Fibroblast of skin of scalp (primary cell): ENCODE measurements around the gene GALNTL6.

Experiments
- DNase-seq: peaks from one replicate; pipeline ENCODE4 v3.0.0-alpha.2; 2013

Gene GALNTL6

GRCh38 chr4:171880136-171880535 lies 66.9 kb downstream of the GALNTL6 start:
- peak; percentile 85 for DNase-seq

GRCh38 chr4:171889681-171890080 lies 76.5 kb downstream of the GALNTL6 start:
- DNase-seq: no peak

GRCh38 chr4:171891038-171891437 lies 77.8 kb downstream of the GALNTL6 start:
- no peak for DNase-seq

GRCh38 chr4:171896426-171896825 lies 83.2 kb downstream of the GALNTL6 start:
- DNase-seq: no peak

- DNase-seq: no peak
Measured at GRCh38 chr4:171919314-171919713, 106.1 kb downstream of the GALNTL6 start.

- no peak for DNase-seq
Measured at GRCh38 chr4:171920901-171921300, 107.7 kb downstream of the GALNTL6 start.

- peak; percentile 1 for DNase-seq
Measured at GRCh38 chr4:171924746-171925376, 111.7 kb downstream of the GALNTL6 start.

GRCh38 chr4:171928336-171928735 lies 115.1 kb downstream of the GALNTL6 start:
- peak; percentile 4 for DNase-seq

- DNase-seq: no peak
Measured at GRCh38 chr4:171929477-171929876, 116.3 kb downstream of the GALNTL6 start.

- DNase-seq: no peak
Measured at GRCh38 chr4:171929907-171930306, 116.7 kb downstream of the GALNTL6 start.

- no peak for DNase-seq
Measured at GRCh38 chr4:171932238-171932637, 119.0 kb downstream of the GALNTL6 start.

- DNase-seq: no peak
Measured at GRCh38 chr4:171940656-171941055, 127.5 kb downstream of the GALNTL6 start.

- DNase-seq: no peak
Measured at GRCh38 chr4:171947400-171947799, 134.2 kb downstream of the GALNTL6 start.

- DNase-seq: no peak
Measured at GRCh38 chr4:171948038-171948437, 134.8 kb downstream of the GALNTL6 start.

GRCh38 chr4:171954650-171955049 lies 141.4 kb downstream of the GALNTL6 start:
- DNase-seq: no peak

GRCh38 chr4:171956678-171957077 lies 143.5 kb downstream of the GALNTL6 start:
- DNase-seq: no peak

GRCh38 chr4:171962110-171962509 lies 148.9 kb downstream of the GALNTL6 start:
- no peak for DNase-seq

GRCh38 chr4:171966356-171966755 lies 153.2 kb downstream of the GALNTL6 start:
- no peak for DNase-seq

GRCh38 chr4:171978216-171978615 lies 165.0 kb downstream of the GALNTL6 start:
- DNase-seq: no peak

GRCh38 chr4:171979461-171979860 lies 166.3 kb downstream of the GALNTL6 start:
- DNase-seq: no peak

- no peak for DNase-seq
Measured at GRCh38 chr4:171981185-171981584, 168.0 kb downstream of the GALNTL6 start.

- DNase-seq: no peak
Measured at GRCh38 chr4:171983935-171984805, 171.0 kb downstream of the GALNTL6 start.

GRCh38 chr4:171985129-171985528 lies 171.9 kb downstream of the GALNTL6 start:
- DNase-seq: no peak

GRCh38 chr4:171993247-171993646 lies 180.0 kb downstream of the GALNTL6 start:
- DNase-seq: no peak
